ENCODE data around the gene BASP1. TPM values are rescaled to one million over a fixed set of nuclear protein-coding genes. Genes with fewer than 3 reads are reported as not detected.

The BASP1 gene
- total RNA-seq, 2 experiments from 2014 or later, result 0.70 to 0.93 TPM

GRCh38 chr5:17252543-17252942 lies 35.1 kb downstream of the BASP1 start:
- H3K27me3 Mint-ChIP-seq, result no peaks in the 10 kb centered on the region
- Histone ChIP-seq H3K27ac (ENCODE audit: low read depth in 1 of 2, low read length in 2 of 2) (no peak overlapping the region), H3K4me3 (ENCODE audit: low read length) (no peak overlapping the region), H3K27me3 (ENCODE audit: control insufficient read depth in 1 of 2, insufficient read depth in 2 of 2, low read length in 2 of 2) (no peaks in the 10 kb centered on the region), H3K36me3 (ENCODE audit: insufficient read depth, low read length) (no peaks in the 10 kb centered on the region), H3K9me3 (ENCODE audit: control insufficient read depth in 1 of 2, insufficient read depth in 1 of 2, low read length in 2 of 2) (peaks cover 0 to 3% of the 10 kb centered on the region in 2 experiments), H3K4me1 (ENCODE audit: insufficient read depth, low read length) (no peaks in the 10 kb centered on the region)
- ATAC-seq (ENCODE audit: poor library complexity) (no peak), DNase-seq (no peak)
- no peak for TF ChIP-seq CTCF (IDR thresholded peaks at IDR 0.05)
- H3K9me3 Mint-ChIP-seq, result peaks cover 2% of the 10 kb centered on the region
- H3K4me1 Mint-ChIP-seq (ENCODE audit: low read depth), result no peaks in the 10 kb centered on the region
- POLR2A ChIA-PET, result no interaction called here
- CTCF ChIA-PET, result no interaction called here
- intact Hi-C loops (cut with DNase I, micrococcal nuclease), result no loop called here
- H3K36me3 Mint-ChIP-seq (ENCODE audit: low read depth), result no peaks in the 10 kb centered on the region
- no peak overlapping the region for H3K4me3 Mint-ChIP-seq
- no peak overlapping the region for H3K27ac Mint-ChIP-seq

- no peaks in the 10 kb centered on the region for H3K27me3 Mint-ChIP-seq
- H3K4me3 Mint-ChIP-seq, result no peak overlapping the region
- Histone ChIP-seq H3K4me3 (ENCODE audit: low read length) (no peak overlapping the region), H3K9me3 (ENCODE audit: control insufficient read depth in 1 of 2, insufficient read depth in 1 of 2, low read length in 2 of 2) (no peaks in the 10 kb centered on the region), H3K27me3 (ENCODE audit: control insufficient read depth in 1 of 2, insufficient read depth in 2 of 2, low read length in 2 of 2) (no peaks in the 10 kb centered on the region), H3K4me1 (ENCODE audit: insufficient read depth, low read length) (no peaks in the 10 kb centered on the region), H3K36me3 (ENCODE audit: insufficient read depth, low read length) (no peaks in the 10 kb centered on the region), H3K27ac (ENCODE audit: low read depth in 1 of 2, low read length in 2 of 2) (no peak overlapping the region)
- no peak for ATAC-seq (ENCODE audit: poor library complexity)
- no peaks in the 10 kb centered on the region for H3K4me1 Mint-ChIP-seq (ENCODE audit: low read depth)
- no peak for TF ChIP-seq CTCF (IDR thresholded peaks at IDR 0.05)
- no peak overlapping the region for H3K27ac Mint-ChIP-seq
- intact Hi-C loops (cut with DNase I, micrococcal nuclease), result no loop called here
- DNase-seq, result peak in 3 of 14 experiments; percentile 10 to 55 (median 41)
- H3K9me3 Mint-ChIP-seq, result peaks cover 2% of the 10 kb centered on the region
- POLR2A ChIA-PET, result no interaction called here
- H3K36me3 Mint-ChIP-seq (ENCODE audit: low read depth), result no peaks in the 10 kb centered on the region
- CTCF ChIA-PET, result no interaction called here
Observed at GRCh38 chr5:17255471-17256021, 38.1 kb downstream of the BASP1 start.

GRCh38 chr5:17256171-17256570 lies 38.7 kb downstream of the BASP1 start:
- Histone ChIP-seq H3K4me3 (ENCODE audit: low read length) (no peak overlapping the region), H3K27ac (ENCODE audit: low read depth in 1 of 2, low read length in 2 of 2) (no peak overlapping the region), H3K27me3 (ENCODE audit: control insufficient read depth in 1 of 2, insufficient read depth in 2 of 2, low read length in 2 of 2) (no peaks in the 10 kb centered on the region), H3K36me3 (ENCODE audit: insufficient read depth, low read length) (no peaks in the 10 kb centered on the region), H3K4me1 (ENCODE audit: insufficient read depth, low read length) (no peaks in the 10 kb centered on the region), H3K9me3 (ENCODE audit: control insufficient read depth in 1 of 2, insufficient read depth in 1 of 2, low read length in 2 of 2) (no peaks in the 10 kb centered on the region)
- H3K27ac Mint-ChIP-seq, result no peak overlapping the region
- H3K9me3 Mint-ChIP-seq, result peaks cover 2% of the 10 kb centered on the region
- H3K4me1 Mint-ChIP-seq (ENCODE audit: low read depth), result no peaks in the 10 kb centered on the region
- ATAC-seq (ENCODE audit: poor library complexity), result no peak
- CTCF ChIA-PET, result no interaction called here
- no peak overlapping the region for H3K4me3 Mint-ChIP-seq
- DNase-seq, result no peak
- intact Hi-C loops (cut with DNase I, micrococcal nuclease), result no loop called here
- POLR2A ChIA-PET, result no interaction called here
- no peaks in the 10 kb centered on the region for H3K27me3 Mint-ChIP-seq
- TF ChIP-seq CTCF (IDR thresholded peaks at IDR 0.05), result no peak
- H3K36me3 Mint-ChIP-seq (ENCODE audit: low read depth), result no peaks in the 10 kb centered on the region

All from CD4-positive, alpha-beta T cell (primary cell).